HepG2 (cell line): ENCODE measurements around the gene SSC5D. TPM values are rescaled to one million over a fixed set of nuclear protein-coding genes. Genes with fewer than 3 reads are reported as not detected.

ENCODE experiments used
- ATF1 ChIP-seq: IDR thresholded peaks from 2 replicates; pipeline ENCODE4 v1.6.1; 2016; ENCODE audit warnings: mild to moderate bottlenecking, control low read depth
- ELK4 ChIP-seq: sonication (generic); formaldehyde crosslinking; IDR thresholded peaks from 2 replicates; pipeline ENCODE4 v1.9.0; 2021; ENCODE audit warnings: missing genetic modification reagents, borderline replicate concordance
- ETV5 ChIP-seq: IDR thresholded peaks from 2 replicates; pipeline ENCODE4 v1.6.1; 2018; ENCODE audit warnings: missing biosample characterization, missing genetic modification reagents, inconsistent platforms, borderline replicate concordance
- GATAD2A ChIP-seq: IDR thresholded peaks from 2 replicates; pipeline ENCODE4 v1.6.1; 2016
- HNRNPK ChIP-seq: fragments of 200-400 bp; formaldehyde crosslinking; IDR thresholded peaks from 2 replicates; pipeline ENCODE4 v1.6.1; 2018; ENCODE audit warnings: low read length, low read depth, moderate library complexity, mild to moderate bottlenecking; ENCODE audit not compliant: poor library complexity, severe bottlenecking
- JARID2 ChIP-seq: sonication (generic); formaldehyde crosslinking; IDR thresholded peaks from 2 replicates; pipeline ENCODE4 v1.8.1; 2023; ENCODE audit warnings: missing genetic modification reagents, inconsistent platforms; ENCODE audit not compliant: insufficient replicate concordance
- KDM1A ChIP-seq: IDR thresholded peaks from 2 replicates; pipeline ENCODE4 v1.6.1; 2016; ENCODE audit warnings: missing compliant biosample characterization
- MIXL1 ChIP-seq: IDR thresholded peaks from 2 replicates; pipeline ENCODE4 v1.6.1; 2016
- MXI1 ChIP-seq: IDR thresholded peaks from 3 replicates; pipeline ENCODE4 v1.6.1; 2012; ENCODE audit warnings: low read depth, low read length, inconsistent platforms, borderline replicate concordance
- SAFB2 ChIP-seq: sonication (generic); formaldehyde crosslinking; IDR thresholded peaks from 2 replicates; pipeline ENCODE4 v1.5.1; 2020; ENCODE audit warnings: missing genetic modification reagents, low read depth, mild to moderate bottlenecking, borderline replicate concordance
- TOPORS ChIP-seq: sonication (generic); formaldehyde crosslinking; IDR thresholded peaks from 2 replicates; pipeline ENCODE4 v1.8.0; 2023; ENCODE audit warnings: mild to moderate bottlenecking, missing genetic modification reagents
- ZMYM4 ChIP-seq: sonication (generic); formaldehyde crosslinking; IDR thresholded peaks from 2 replicates; pipeline ENCODE4 v1.8.1; 2023; ENCODE audit warnings: mild to moderate bottlenecking, missing genetic modification reagents
- ZNF607 ChIP-seq: sonication (generic); formaldehyde crosslinking; IDR thresholded peaks from 2 replicates; pipeline ENCODE4 v1.5.1; 2020; ENCODE audit warnings: missing genetic modification reagents, mild to moderate bottlenecking, borderline replicate concordance
- polyA plus RNA-seq, 8 experiments: library from polyadenylated mRNA; depleted of rRNA in 3 of 8; stranded (reverse) in 7 of 8; unstranded in 1 of 8; fragments of >200 nt; fragmentation: Illumina TruSeq in 4 of 8; extraction: Trizol in 4 of 8; gene quantifications; 2 replicates each; pipeline versions ENCODE4 v1.2.1 to v1.2.3, GENCODE V29; 2011 to 2016; ENCODE audit warnings: low read depth in 4 of 8, missing spikeins in 1 of 8, mixed read lengths in 1 of 8; ENCODE audit not compliant: insufficient read depth in 1 of 8
- total RNA-seq, 5 experiments: library from RNA; depleted of rRNA; stranded (reverse); fragments of >200 nt; fragmentation: Illumina TruSeq; extraction: Trizol; gene quantifications; 2 replicates each; pipeline ENCODE4 v1.2.3, GENCODE V29; 2016; ENCODE audit warnings: low read depth in 1 of 5

The SSC5D gene
- total and polyA plus RNA-seq, 2 of the 13 experiments (the other 11 are each of a cell fraction or from before 2014, with no cell fraction given), result not detected

- peak; percentile 21; the same call in 1 of the 2 replicates for TF ChIP-seq MIXL1 (CRISPR knock-in tag)
- TF ChIP-seq GATAD2A (CRISPR knock-in tag), result 0 out of 2 replicates have a peak, but pooled peaks have one; percentile 32
- peak; percentile 95 for TF ChIP-seq HNRNPK
- peak; percentile 67; the same call in 1 of the 2 replicates for TF ChIP-seq KDM1A
- TF ChIP-seq TOPORS (CRISPR knock-in tag), result no peak
- peak; percentile 49 for TF ChIP-seq ZMYM4 (CRISPR knock-in tag)
- no peak for TF ChIP-seq ELK4 (CRISPR knock-in tag)
- TF ChIP-seq ATF1, result peak; percentile 94
- TF ChIP-seq ETV5 (CRISPR knock-in tag), result peak; percentile 40; the same call in 1 of the 2 replicates
- peak; percentile 39 for TF ChIP-seq JARID2 (CRISPR knock-in tag)
- TF ChIP-seq MXI1, result 0 out of 3 replicates have a peak, but pooled peaks have one; percentile 31
- TF ChIP-seq SAFB2, result peak; percentile 52; the same call in 1 of the 2 replicates
- peak; percentile 19; the same call in 1 of the 2 replicates for TF ChIP-seq ZNF607 (CRISPR knock-in tag)
Observed at GRCh38 chr19:55516878-55517620, 28.8 kb downstream of the SSC5D start (continued).
